Retina (tissue), 1 donor: Measurements from ENCODE around the gene OR10S1.
"Not testable (repeated sequence)": the region's sequence is repeated elsewhere in the genome, so short reads cannot be mapped to it uniquely, and the experiment has no call there.

Experiments used
- DNase-seq: peaks from one replicate; pipeline ENCODE4 v3.0.0-alpha.2; 2016

Gene OR10S1, protein sequence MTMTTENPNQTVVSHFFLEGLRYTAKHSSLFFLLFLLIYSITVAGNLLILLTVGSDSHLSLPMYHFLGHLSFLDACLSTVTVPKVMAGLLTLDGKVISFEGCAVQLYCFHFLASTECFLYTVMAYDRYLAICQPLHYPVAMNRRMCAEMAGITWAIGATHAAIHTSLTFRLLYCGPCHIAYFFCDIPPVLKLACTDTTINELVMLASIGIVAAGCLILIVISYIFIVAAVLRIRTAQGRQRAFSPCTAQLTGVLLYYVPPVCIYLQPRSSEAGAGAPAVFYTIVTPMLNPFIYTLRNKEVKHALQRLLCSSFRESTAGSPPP

DNA sequence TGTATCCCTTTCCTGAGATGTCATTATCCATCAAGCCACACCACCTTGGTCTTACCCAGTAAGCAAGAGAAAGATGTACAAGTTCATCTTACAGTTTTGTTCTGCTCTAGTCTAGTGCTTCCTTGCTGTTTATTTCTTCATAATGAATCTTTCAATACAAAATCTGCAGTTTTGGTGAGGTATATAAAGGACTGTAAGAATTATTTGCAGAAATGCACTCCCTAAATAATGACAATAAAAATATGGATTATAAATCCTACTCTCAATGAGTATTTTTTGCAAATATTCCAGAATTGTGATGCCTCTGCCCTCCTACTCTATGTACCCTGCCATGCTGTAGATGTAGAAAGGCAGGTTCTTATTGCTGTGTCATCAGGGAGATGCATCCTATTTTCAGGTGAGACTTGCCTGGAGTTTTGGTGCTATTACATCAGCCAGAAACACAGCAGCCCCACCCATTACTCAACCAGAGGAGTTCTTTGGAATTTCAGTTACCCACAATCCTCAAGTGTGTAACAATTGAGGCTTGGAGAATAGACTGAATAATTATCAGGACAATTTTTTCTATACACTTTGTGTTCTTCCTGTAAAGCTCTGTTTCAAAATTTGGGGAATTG is at the start of gene OR10S1:
OR10S1 (minus strand) TSS at position 51 of the 617 bp plus-strand sequence. CDS start 117 bp downstream, outside the sequence.
- DNase-seq = no peak

DNA sequence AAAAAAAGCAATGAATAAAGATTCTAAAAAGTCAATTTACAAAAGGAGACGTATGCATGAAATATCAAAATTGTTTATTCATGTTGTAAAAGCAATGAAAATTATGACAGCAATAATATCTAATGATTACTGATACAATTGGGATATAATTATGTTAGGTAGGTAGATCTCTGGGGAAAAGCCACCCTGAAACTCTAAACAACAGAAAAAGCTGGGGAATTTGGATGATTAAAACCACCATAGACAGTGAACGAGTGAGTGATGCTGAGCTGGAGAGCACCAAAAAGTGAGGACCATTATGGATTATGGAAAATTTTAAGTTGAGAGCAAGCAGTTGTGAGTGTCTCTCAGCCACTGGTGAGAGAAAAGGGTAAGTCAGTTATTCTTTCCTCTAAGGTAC is 48.9 kb upstream of the OR10S1 start, which contains the start of gene OR10G8:
OR10G8 (plus strand) TSS at position 301 of the 400 bp plus-strand sequence. CDS start 2,825 bp downstream, outside the sequence.
- no peak for DNase-seq

DNA sequence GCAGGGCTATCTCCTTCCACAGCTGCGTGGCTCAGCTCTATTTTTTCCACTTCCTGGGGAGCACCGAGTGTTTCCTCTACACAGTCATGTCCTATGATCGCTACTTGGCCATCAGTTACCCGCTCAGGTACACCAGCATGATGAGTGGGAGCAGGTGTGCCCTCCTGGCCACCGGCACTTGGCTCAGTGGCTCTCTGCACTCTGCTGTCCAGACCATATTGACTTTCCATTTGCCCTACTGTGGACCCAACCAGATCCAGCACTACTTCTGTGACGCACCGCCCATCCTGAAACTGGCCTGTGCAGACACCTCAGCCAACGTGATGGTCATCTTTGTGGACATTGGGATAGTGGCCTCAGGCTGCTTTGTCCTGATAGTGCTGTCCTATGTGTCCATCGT is 38.3 kb upstream of the OR10S1 start:
- DNase-seq = not testable (repeated sequence)

DNA sequence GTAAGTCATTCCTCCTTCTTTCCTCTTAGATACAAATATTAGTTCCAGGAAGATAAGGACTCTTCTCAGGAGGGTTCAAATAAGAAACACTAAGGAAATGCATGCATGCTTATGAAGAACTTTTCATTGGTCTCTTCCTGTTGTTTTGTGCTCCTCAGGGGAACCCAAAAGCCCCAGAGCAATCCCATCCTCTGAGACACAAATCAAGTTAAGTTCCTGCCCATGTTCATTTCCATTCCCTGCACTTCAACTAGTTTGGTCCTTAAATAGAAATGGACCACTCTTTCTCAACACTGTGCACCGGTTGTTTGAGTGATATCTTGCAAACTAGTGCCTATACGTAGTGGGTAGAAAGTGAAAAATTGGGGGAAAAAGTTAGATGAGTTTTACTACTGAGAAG is 35.1 kb upstream of the OR10S1 start, which contains the start of gene OR10G4:
OR10G4 (plus strand) TSS at position 301 of the 400 bp plus-strand sequence. CDS start 2,578 bp downstream, outside the sequence.
- no peak for DNase-seq

DNA sequence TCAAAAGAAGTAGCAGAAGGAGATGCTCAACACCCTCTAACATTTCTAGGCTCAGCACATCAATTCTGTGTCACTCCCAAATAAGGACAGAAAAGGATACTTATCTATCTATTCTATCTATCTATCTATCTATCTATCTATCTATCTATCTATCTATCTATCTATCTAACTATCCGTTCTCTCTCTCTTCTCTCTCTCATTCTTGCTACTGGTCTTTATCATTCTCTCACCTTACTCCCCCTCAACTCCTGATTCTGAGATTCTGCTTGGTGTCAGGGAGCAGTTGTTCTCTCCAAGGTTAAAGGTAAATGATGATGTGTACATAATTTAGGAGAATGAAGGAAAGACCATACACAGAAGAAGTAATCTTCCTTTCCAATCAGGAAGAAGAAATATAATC is 17.5 kb upstream of the OR10S1 start, which contains the start of gene OR10G6:
OR10G6 (minus strand) TSS at position 43 of the 400 bp plus-strand sequence; CDS start at position 43, 0 bp downstream.
- no peak for DNase-seq

DNA sequence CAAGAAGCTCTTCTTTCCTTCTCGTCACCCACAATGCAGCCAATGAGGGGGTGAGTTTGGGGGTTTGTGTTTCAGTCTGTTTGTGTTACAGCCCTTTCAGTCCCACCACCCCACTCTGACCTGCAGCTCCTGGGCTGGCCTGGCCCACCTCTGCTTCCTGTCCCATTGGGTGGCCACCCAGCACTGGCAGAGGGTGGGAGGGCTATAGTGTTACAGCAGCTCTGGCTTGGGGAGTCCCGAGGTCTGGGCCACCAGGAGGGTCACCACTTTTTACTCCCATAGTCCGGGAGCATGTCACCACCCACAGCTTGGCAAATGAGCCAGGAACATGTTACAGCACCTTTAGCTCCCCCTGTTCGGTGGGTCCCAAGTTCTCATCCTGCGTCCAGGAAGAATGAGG is 1.7 kb upstream of the OR10S1 start:
- DNase-seq = no peak

DNA sequence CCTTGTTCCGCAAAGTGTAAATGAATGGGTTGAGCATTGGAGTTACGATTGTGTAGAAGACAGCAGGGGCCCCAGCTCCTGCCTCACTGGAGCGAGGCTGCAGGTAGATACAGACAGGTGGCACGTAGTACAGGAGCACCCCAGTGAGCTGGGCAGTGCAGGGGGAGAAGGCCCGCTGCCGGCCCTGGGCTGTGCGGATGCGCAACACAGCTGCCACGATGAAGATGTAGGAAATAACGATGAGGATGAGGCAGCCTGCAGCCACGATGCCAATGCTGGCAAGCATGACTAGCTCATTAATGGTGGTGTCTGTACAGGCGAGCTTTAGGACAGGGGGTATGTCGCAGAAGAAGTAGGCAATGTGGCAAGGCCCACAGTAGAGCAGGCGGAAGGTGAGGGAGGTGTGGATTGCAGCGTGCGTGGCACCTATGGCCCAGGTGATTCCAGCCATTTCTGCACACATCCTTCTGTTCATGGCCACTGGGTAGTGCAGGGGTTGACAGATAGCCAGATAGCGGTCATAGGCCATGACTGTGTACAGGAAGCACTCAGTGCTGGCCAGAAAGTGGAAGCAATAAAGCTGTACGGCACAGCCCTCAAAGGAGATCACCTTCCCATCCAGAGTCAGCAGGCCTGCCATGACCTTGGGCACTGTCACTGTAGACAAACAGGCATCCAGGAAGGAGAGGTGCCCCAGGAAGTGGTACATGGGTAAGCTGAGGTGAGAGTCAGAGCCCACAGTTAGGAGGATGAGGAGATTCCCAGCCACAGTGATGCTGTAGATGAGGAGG is 616 bp downstream of the OR10S1 start:
- DNase-seq = no peak

DNA sequence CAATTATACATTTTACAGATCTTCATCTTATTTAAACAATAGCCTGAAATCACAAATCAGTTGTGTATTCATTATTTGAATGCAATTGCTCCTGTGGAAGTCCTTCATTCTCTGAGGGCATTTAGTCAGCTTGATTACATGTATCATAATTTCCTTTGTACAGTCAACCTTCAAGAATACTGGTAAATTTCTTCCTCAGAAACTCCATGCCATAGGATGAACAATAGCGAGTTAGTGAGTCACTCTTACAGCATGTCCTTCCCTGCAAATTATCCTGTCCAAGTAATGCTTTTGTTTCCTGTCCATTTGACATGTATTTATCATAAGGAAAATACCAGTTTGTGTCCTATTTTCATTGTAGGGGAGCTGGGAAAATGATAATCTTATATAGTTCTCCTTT is 3.8 kb downstream of the OR10S1 start:
- no peak for DNase-seq

DNA sequence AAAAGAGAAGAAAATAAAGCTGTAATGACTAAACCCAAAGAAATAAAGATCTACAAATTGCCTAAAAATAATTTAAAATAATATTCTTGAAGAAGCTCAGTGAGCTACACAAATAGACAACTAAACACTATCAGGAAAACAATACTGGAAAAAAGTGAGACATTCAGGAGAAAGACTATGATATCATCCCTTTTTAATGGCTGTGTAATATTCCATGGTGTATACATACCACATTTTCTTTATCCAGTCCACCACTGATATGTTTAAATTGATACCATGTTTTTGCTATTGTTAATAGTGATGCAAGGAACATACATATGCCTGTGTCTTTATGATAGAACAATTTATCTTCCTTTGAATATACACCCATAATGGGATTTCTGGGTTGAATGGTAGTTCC is 20.8 kb downstream of the OR10S1 start:
- no peak for DNase-seq

DNA sequence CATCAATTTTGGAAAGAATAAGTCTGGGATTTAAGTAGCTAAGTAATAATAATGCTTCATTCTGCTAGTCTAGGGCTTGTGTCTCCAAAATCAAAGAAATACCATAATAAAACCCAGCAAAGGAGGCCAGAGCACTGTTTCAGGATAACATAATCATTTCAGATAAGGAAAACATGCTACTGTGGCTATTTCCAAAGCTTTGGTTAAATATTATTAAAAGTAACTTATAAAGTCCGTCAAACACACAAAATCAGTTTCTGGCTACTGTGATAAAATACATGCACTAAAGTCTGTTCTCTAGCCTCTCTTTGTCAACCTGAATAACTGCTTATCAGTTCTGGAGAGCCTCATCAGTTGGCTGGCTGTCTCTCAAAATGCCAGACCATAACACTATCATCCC is 32.4 kb downstream of the OR10S1 start:
- DNase-seq = no peak

DNA sequence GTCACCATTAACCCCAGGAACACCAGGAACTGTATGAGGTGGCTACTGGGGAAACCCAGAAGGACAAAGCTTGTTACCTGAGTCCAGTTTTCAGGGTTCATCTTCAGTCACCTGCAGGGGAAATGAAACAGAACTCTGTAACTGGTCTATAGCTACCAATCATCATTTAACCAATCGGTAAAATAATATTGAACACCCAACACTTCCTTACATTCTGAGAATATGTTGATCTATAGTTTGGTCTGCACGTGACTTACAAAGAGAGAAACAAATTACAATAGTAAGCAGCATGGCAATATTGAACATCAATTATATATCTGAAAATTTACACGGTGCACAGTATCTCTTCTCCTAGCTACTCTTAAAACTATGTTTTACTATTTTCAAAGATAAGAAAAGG is 33.8 kb downstream of the OR10S1 start, which contains the start of gene OR6T1:
OR6T1 (minus strand) TSS at position 101 of the 400 bp plus-strand sequence; CDS start at position 101, 0 bp downstream.
- DNase-seq = no peak

DNA sequence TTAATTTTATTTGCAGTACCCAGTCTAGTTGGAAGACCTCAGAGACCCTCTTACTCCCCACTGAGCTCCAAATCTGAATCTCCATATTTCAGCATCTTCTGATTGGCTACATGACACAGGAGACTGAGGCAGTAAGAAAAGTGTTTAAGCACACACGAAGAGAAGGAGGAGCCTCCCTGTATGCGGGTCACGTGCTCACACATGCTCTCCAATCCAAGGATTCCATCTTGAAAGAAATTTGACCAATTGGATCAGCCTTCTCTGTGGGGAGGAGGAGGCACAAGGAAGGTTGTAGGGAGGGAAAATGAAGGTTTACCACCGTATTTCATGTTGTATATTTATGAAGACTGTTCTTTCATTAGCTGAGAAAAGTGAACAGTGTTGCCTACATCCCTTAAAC is 35.2 kb downstream of the OR10S1 start:
- no peak for DNase-seq

DNA sequence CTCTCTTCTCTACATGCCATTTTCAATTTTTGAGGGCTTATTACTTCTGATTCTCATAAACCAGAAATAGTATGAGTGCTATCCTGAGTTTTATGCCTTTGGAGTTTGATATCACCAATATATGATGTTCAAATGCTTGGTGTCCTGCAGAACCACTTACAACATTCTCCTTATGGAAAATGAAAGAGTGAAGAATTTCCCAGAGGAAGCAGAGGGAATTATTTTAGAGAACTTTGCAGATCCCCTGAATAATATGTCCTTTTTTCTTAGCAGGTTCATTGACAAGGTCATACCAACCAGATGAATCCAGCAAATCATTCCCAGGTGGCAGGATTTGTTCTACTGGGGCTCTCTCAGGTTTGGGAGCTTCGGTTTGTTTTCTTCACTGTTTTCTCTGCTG is 38.3 kb downstream of the OR10S1 start, which contains the start of gene OR4D5:
OR4D5 (plus strand) TSS at position 301 of the 400 bp plus-strand sequence; CDS start at position 301, 0 bp downstream.
- no peak for DNase-seq
